HEK293T (cell line): ENCODE results near the gene COL4A5.
"Not testable (repeated sequence)": the region's sequence is repeated elsewhere in the genome, so short reads cannot be mapped to it uniquely, and the experiment has no call there.

ENCODE experiments used
- CTCF ChIA-PET: fragments of 350-600 bp; formaldehyde crosslinking; extraction: SDS; loops from one replicate; lab custom pipeline; 2021; ENCODE audit warnings: antibody characterized with exemption, inconsistent platforms; lab: Yijun Ruan, JAX
- POLR2A ChIA-PET: fragments of 350-600 bp; formaldehyde crosslinking; extraction: SDS; loops from one replicate; lab custom pipeline; 2020; ENCODE audit warnings: antibody characterized with exemption, inconsistent platforms; lab: Yijun Ruan, JAX
- DNase-seq: peaks from one replicate; pipeline ENCODE4 v3.0.0; 2012; ENCODE audit warnings: mixed read lengths; ENCODE audit errors: extremely low spot score
- ARNT ChIP-seq: fragments of 450-650 bp; IDR thresholded peaks from 2 replicates; pipeline ENCODE4 v1.6.1; 2017; ENCODE audit warnings: mild to moderate bottlenecking
- BHLHE40 ChIP-seq: fragments of 450-650 bp; IDR thresholded peaks from 2 replicates; pipeline ENCODE4 v1.6.1; 2016; ENCODE audit warnings: mild to moderate bottlenecking, moderate library complexity, borderline replicate concordance
- CTBP1 ChIP-seq: fragments of 450-650 bp; IDR thresholded peaks from 2 replicates; pipeline ENCODE4 v1.6.1; 2016; ENCODE audit warnings: borderline replicate concordance
- ELF4 ChIP-seq: fragments of 450-650 bp; IDR thresholded peaks from 2 replicates; pipeline ENCODE4 v1.6.1; 2017; ENCODE audit warnings: antibody characterized with exemption
- FOXA1 ChIP-seq: fragments of 450-650 bp; IDR thresholded peaks from 2 replicates; pipeline ENCODE4 v1.6.1; 2016; ENCODE audit warnings: mild to moderate bottlenecking
- FOXK2 ChIP-seq: fragments of 450-650 bp; IDR thresholded peaks from 2 replicates; pipeline ENCODE4 v1.6.1; 2016; ENCODE audit warnings: mild to moderate bottlenecking
- FOXM1 ChIP-seq: fragments of 450-650 bp; IDR thresholded peaks from 2 replicates; pipeline ENCODE4 v1.6.1; 2017; ENCODE audit warnings: mild to moderate bottlenecking, borderline replicate concordance
- HDGF ChIP-seq: fragments of 450-650 bp; IDR thresholded peaks from 2 replicates; pipeline ENCODE4 v1.6.1; 2017; ENCODE audit warnings: antibody characterized with exemption, borderline replicate concordance
- L3MBTL2 ChIP-seq: fragments of 450-650 bp; conservative IDR thresholded peaks from 2 replicates; pipeline ENCODE4 v1.6.1; 2016; ENCODE audit warnings: mild to moderate bottlenecking
- LEF1 ChIP-seq: fragments of 450-650 bp; IDR thresholded peaks from 2 replicates; pipeline ENCODE4 v1.6.1; 2017; ENCODE audit warnings: mild to moderate bottlenecking, borderline replicate concordance
- NFRKB ChIP-seq: fragments of 450-650 bp; IDR thresholded peaks from 2 replicates; pipeline ENCODE4 v1.6.1; 2016; ENCODE audit warnings: mild to moderate bottlenecking, moderate library complexity
- SP1 ChIP-seq: fragments of 450-650 bp; IDR thresholded peaks from 2 replicates; pipeline ENCODE4 v1.6.1; 2017
- SUZ12 ChIP-seq: fragments of 450-650 bp; IDR thresholded peaks from 2 replicates; pipeline ENCODE4 v1.6.1; 2016; ENCODE audit warnings: mild to moderate bottlenecking
- TARDBP ChIP-seq: fragments of 450-650 bp; IDR thresholded peaks from 2 replicates; pipeline ENCODE4 v1.6.1; 2016
- ZNF384 ChIP-seq: fragments of 450-650 bp; IDR thresholded peaks from 2 replicates; pipeline ENCODE4 v1.6.1; 2016
- TF ChIP-seq, protein P1 (sequence below): fragments of 450-650 bp; IDR thresholded peaks from 2 replicates; pipeline ENCODE4 v1.6.1; 2016

The COL4A5 gene

DNA sequence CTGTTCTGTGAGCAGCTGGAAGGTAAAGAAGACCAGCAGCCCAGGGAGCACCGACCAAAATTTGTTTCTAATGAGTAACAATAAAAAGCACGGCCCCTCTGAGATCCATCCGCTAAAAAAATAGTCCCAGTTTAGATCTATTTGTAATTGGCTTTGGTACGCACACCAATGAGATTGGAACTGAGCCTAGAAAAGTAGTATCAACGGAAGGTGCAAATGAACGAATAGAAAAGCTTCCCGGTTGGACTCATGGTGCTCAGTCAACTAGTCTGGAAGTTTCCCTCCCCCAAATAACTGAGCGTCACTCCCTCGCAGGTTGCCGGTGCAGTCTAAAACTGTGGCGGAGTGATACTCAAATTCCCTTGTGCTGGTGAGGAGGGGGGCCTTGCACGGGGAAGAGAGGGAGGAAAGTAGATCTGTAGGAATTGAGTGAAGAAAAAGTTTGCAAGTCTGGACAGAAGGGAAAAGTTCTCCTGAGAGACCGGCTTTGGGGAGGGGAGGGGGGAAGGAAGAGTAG is at the start of gene COL4A5:
Gene COL4A5 (plus strand): TSS at position 413 of the 517 bp plus-strand sequence. CDS start 288 bp downstream, outside the sequence.
- DNase-seq: peak; percentile 71
- ChIA-PET CTCF (no interaction called here), POLR2A (interaction anchor here (0.9 to 1.7 kb wide), 3 partner anchors 18 to 134 kb away, joined by 3 to 4 read pairs (median 3); no protein-coding TSS in a partner anchor)
- no peak for TF ChIP-seq FOXM1
- no peak for TF ChIP-seq CTBP1
- TF ChIP-seq L3MBTL2: peak; percentile 71

DNA sequence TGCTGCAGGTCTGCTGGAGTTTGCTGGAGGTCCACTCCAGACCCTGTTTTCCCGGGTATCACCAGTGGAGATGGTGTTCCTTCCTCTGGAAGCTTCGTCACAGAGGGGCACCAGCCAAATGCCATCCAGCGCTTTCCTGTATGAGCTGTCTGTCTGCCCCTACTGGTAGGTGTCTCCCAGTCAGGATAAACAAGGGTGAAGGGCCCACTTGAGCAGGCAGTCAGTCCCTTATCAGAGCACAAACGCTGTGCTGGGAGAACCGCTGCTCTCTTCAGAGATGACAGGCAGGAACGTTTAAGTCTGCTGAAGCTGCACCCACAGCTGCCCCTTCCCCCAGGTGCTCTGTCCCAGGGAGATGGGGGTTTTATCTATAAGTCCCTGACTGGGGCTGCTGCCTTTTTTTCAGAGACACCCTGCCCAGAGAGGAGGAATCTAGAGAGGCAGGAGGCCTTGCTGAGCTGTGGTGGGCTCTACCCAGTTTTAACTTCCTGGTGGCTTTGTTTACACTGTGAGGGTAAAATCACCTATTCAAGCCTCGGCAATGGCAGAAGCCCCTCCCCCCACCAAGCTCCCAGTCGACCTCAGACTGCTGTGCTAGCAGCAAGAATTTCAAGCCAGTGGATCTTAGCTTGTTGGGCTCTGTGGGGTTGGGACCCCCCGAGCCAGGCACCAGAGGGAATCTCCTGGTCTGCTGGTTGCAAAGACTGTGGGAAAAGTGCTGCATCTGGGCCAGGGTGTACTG is 48.5 kb upstream of the COL4A5 start:
- POLR2A ChIA-PET, CTCF ChIA-PET, DNase-seq: not testable (repeated sequence)

DNA sequence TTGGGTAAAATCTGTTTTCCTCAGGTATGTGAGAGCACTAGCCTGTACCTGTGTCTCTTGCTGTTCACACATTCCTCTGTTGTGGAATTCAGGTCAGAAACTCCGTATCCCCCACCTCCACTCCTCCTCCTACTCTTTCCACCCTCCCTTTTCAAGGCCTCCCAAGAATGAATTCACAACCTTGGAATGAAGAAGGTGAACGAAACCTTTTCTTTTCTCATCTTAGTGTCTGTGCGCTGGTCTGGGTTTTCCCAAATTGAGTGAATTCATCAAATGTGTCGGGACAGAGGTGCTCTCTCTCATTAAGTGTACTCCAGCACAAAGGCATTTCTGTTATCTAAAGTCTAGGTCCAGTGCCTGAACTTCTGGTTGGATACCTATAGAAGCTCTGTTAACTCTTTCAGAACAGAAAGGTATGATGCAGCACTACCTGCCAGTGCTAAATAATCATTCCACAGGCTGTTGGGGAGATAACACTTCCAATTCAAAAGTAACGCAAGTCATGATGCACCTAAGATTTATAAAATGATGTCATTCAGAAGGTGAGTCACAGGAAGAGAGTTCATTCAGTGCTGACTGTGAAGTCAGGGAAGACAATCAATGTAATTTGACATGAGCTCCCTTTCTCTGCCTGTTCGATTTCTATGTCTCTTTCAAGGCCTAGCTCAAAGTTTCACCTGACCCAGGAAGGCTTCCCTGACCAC is 43.3 kb upstream of the COL4A5 start:
- ChIA-PET CTCF (no interaction called here), POLR2A (no interaction called here)
- no peak for TF ChIP-seq CTBP1
- no peak for TF ChIP-seq SP1
- no peak for TF ChIP-seq NFRKB
- no peak for TF ChIP-seq HDGF
- TF ChIP-seq TARDBP: no peak
- no peak for TF ChIP-seq ELF4
- no peak for TF ChIP-seq SUZ12
- no peak for TF ChIP-seq FOXK2
- no peak for TF ChIP-seq L3MBTL2
- TF ChIP-seq ARNT: no peak
- no peak for TF ChIP-seq ZNF384
- TF ChIP-seq FOXM1: no peak
- TF ChIP-seq LEF1: no peak
- TF ChIP-seq FOXA1: no peak
- no peak for TF ChIP-seq BHLHE40
- TF ChIP-seq, protein P1, sequence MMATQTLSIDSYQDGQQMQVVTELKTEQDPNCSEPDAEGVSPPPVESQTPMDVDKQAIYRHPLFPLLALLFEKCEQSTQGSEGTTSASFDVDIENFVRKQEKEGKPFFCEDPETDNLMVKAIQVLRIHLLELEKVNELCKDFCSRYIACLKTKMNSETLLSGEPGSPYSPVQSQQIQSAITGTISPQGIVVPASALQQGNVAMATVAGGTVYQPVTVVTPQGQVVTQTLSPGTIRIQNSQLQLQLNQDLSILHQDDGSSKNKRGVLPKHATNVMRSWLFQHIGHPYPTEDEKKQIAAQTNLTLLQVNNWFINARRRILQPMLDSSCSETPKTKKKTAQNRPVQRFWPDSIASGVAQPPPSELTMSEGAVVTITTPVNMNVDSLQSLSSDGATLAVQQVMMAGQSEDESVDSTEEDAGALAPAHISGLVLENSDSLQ: no peak
- no peak for DNase-seq

DNA sequence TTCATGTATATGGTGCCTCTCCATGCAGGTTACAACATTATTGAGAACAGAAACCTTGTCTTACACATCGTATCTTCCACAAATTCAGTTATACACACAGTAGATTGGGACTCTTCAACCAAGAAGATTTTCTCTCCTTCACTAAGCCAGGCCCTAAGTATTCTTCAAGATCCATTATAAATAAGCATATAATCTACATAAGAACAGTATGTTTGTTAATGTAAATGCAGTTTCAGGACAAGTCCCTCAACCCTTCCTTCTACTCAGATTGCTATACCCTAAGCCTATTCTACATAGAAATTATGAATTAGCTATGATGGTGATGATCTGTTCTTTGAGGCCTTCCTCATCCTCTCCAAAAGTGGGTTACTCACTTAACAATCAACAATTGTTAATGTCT is 42.7 kb upstream of the COL4A5 start:
- DNase-seq: no peak
- no peak for TF ChIP-seq BHLHE40
- TF ChIP-seq SUZ12: no peak
- TF ChIP-seq LEF1: no peak
- no peak for TF ChIP-seq ELF4
- TF ChIP-seq, protein P1: no peak
- TF ChIP-seq HDGF: no peak
- TF ChIP-seq FOXK2: no peak
- TF ChIP-seq TARDBP: no peak
- POLR2A ChIA-PET: no interaction called here
- CTCF ChIA-PET: no interaction called here

DNA sequence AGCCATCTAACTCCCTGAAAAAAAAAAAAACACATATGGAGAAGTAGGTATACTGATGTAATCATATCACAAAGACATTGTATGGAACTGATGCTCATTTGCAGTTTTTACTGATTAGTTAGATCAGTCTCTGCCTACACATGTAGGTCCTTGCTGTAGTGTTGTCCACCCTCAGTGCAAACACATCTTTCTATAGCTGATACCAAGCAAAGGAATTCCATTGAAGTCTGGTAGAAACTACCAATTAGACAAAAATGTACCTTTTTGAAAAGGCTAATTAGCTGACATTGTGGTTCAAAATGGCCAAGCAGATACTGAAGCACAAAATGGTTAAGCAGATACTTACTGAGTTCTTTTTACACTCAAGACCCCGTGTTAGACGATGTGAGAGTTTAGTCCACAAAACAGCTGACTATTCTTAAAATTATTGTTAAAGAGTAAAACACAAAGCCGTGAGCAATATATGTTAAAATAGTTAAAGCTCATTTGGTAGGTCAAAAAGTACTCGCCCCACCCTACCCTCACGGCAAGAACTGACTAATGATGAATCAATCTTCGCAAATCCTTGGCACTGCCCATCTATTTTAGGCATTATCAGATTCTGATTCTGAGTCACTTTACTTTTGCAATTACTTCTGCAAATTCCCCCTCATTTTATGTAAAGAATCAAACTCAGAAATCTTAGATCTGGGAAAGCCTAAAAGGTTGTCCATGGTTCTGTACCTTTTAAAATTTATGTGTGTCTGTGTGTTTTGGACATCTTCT is 41.8 kb upstream of the COL4A5 start:
- no peak for TF ChIP-seq L3MBTL2
- TF ChIP-seq, protein P1: no peak
- TF ChIP-seq FOXA1: no peak
- no peak for TF ChIP-seq ELF4
- TF ChIP-seq CTBP1: no peak
- no peak for TF ChIP-seq SUZ12
- TF ChIP-seq SP1: no peak
- no peak for TF ChIP-seq ARNT
- no peak for TF ChIP-seq ZNF384
- no peak for TF ChIP-seq TARDBP
- no peak for TF ChIP-seq NFRKB
- no peak for TF ChIP-seq FOXK2
- no peak for DNase-seq
- ChIA-PET CTCF (no interaction called here), POLR2A (no interaction called here)

DNA sequence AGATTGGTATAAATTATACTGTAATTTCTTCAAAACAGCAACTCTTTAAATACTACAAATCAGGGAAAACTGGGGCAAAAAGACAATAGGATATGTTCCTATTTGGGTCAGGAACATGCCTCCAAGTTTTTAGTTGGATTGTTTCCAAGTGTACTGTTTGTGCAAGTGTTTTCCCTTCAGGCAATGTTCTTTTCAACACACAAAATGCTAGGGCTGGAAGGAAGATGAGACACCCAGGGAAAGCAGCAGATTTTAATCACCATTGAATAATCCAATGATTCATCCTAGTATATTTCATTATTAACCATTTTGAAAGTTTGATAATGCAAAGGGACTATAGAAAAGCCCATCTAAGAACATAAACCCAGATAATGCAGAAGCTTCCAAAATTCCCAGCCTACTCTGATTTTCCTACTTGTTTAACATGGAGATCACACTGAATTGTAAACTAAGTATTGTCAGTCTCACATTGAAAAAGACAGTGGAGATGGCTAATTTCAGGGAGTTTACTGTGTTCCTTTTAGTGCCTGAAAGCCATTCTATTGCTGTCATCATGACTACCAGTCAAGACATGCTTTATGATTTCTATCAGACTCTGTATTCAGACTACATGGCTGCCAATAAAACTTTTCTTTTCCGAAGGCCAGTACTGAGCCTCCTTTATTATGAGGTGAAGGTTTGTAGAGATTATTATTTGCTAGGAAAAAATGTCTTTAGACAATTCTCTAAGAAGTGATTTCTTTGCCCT is 40.0 kb upstream of the COL4A5 start:
- TF ChIP-seq TARDBP: no peak
- TF ChIP-seq SUZ12: no peak
- no peak for TF ChIP-seq SP1
- TF ChIP-seq ELF4: no peak
- no peak for TF ChIP-seq FOXM1
- TF ChIP-seq CTBP1: no peak
- TF ChIP-seq ARNT: no peak
- TF ChIP-seq L3MBTL2: no peak
- no peak for TF ChIP-seq HDGF
- no peak for TF ChIP-seq ZNF384
- TF ChIP-seq, protein P1: no peak
- no peak for TF ChIP-seq NFRKB
- no peak for TF ChIP-seq FOXK2
- CTCF ChIA-PET: no interaction called here

More for the DNA sequence above, 40.0 kb upstream of the COL4A5 start:
- POLR2A ChIA-PET: no interaction called here
- no peak for DNase-seq
